ENCODE results near the gene OLFML1. TPM values are rescaled to one million over a fixed set of nuclear protein-coding genes. Genes with fewer than 3 reads are reported as not detected.

The OLFML1 gene
- total and polyA plus RNA-seq, 2 of the 8 experiments (the other 6 are each of a cell fraction or from before 2014, with no cell fraction given) = 0.24 TPM; not detected in 1

GRCh38 chr11:7499081-7499480 lies 13.8 kb downstream of the OLFML1 start (continued):
- TF ChIP-seq, protein P1, sequence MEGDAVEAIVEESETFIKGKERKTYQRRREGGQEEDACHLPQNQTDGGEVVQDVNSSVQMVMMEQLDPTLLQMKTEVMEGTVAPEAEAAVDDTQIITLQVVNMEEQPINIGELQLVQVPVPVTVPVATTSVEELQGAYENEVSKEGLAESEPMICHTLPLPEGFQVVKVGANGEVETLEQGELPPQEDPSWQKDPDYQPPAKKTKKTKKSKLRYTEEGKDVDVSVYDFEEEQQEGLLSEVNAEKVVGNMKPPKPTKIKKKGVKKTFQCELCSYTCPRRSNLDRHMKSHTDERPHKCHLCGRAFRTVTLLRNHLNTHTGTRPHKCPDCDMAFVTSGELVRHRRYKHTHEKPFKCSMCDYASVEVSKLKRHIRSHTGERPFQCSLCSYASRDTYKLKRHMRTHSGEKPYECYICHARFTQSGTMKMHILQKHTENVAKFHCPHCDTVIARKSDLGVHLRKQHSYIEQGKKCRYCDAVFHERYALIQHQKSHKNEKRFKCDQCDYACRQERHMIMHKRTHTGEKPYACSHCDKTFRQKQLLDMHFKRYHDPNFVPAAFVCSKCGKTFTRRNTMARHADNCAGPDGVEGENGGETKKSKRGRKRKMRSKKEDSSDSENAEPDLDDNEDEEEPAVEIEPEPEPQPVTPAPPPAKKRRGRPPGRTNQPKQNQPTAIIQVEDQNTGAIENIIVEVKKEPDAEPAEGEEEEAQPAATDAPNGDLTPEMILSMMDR (IDR thresholded peaks at IDR 0.05; ENCODE audit: control extremely low read depth in 1 of 3, insufficient read depth in 1 of 3, low read depth in 1 of 3, low read length in 3 of 3) = no peak
- no peak for TF ChIP-seq RBBP5 (IDR thresholded peaks at IDR 0.05; ENCODE audit: borderline replicate concordance, low read depth, low read length)
